Myometrial cell (primary cell): ENCODE measurements around the gene PNISR. TPM values are rescaled to one million over a fixed set of nuclear protein-coding genes. Genes with fewer than 3 reads are reported as not detected.

ENCODE experiments used
- total RNA-seq: library from RNA; depleted of rRNA; stranded (reverse); fragments of >200 nt; gene quantifications from 2 replicates; pipeline ENCODE4 v1.2.3, GENCODE V29; 2015

PNISR gene, protein sequence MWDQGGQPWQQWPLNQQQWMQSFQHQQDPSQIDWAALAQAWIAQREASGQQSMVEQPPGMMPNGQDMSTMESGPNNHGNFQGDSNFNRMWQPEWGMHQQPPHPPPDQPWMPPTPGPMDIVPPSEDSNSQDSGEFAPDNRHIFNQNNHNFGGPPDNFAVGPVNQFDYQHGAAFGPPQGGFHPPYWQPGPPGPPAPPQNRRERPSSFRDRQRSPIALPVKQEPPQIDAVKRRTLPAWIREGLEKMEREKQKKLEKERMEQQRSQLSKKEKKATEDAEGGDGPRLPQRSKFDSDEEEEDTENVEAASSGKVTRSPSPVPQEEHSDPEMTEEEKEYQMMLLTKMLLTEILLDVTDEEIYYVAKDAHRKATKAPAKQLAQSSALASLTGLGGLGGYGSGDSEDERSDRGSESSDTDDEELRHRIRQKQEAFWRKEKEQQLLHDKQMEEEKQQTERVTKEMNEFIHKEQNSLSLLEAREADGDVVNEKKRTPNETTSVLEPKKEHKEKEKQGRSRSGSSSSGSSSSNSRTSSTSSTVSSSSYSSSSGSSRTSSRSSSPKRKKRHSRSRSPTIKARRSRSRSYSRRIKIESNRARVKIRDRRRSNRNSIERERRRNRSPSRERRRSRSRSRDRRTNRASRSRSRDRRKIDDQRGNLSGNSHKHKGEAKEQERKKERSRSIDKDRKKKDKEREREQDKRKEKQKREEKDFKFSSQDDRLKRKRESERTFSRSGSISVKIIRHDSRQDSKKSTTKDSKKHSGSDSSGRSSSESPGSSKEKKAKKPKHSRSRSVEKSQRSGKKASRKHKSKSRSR
- 20.5 and 44.1 TPM in 2 replicates for total RNA-seq

DNA sequence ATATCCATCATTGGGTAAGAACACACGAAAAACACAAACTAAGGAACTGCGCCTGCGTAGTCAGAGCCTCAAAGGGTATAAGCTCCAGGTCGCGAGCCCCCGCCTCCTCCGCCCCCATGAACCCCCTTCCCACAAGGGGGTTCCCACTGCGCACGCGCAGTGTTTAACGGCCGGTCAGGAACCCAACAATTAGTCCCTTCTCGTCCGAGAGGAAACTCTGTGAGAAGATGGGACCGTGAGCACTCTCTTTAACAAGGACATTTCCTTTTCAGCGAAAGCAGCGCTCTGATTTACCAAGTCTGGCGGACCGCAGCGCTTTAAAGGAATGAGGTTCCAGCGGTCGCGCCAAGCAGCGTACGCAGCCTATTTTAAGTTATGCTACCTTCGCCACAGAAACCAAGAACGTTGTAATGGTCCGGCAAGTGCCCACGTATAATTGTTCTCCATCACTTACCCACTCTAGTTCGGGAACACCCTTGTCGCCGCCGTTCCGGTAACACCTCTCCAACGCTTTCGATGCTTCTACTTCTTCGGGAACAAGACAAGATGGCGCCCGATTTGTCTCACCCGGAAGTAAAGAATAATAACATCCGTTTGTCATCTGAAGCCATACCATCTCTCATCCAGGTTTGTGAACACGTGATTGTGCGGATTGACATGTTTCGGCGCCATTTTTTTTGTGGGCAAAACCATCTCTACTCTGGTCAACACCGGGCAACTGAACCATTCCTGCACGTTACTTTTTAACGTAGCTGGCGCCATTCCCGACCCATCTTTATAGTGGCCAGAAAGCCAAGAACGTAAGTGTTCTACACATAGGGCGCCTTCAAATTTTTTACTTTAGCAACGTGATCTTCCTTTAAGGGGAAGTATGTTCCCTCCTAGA lies at the start of gene PNISR:
TSS of gene PNISR (minus strand) at position 548 of the 886 bp plus-strand sequence. CDS start 10,649 bp downstream, outside the sequence.

GRCh38 chr6:99393698-99394531 lies 31.2 kb downstream of the PNISR start, which contains the start of gene COQ3:
Gene COQ3 (minus strand): TSS chr6:99394195. CDS start chr6:99394179, 16 bp downstream.

DNA sequence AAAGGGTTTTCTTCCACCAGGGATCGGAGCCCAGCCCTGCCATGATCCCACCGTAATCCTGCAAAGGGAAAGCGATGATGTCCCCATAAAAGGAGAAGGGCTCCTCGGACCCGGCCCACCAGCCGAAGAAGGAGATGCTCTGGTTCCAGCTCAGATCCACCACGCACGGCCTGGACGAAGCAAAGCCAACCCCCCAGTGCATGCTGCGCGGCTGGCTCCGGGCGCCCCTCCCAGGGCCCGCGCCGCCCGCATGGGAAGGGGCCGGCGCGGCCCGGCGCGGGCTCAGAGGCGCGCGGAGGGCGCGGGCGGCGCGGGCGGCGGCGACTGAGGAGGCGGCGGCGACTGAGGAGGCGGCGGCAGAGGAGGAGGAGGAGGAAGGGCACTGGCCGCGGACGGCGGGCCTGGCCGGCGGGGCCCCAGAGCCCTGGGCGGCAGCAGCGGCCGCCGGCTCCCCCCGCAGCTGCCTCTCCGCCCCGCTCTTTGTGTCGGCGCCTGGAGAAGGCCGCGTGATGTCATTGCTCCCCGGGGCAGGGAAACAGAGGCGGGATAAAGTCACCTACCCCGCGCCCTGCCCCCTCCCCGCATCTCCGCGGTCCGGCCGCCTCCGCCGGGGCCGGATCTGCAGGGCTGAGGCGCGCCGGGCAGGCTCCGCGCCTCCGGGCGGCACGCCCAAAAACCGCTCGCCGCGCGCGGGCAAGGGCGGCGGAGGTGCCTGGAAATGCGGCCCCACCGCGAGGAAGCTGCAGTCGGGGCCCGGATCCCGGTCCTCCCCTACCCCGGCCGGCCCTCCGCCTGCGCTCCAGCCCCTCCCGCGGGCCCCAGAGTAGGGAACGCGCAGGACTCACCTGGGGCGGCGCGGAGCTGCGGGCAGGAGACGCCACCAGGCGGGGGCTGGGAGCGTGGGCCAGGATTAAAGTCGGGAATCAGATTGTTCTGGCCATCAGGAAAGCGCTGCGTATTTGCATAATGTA lies 75.7 kb downstream of the PNISR start, which contains the start of gene FAXC:
TSS of gene FAXC (minus strand) at position 504 of the 971 bp plus-strand sequence. CDS start at position 202, 302 bp downstream.

Other genes starting within 250 kb of the PNISR start
- gene FAXC, start 75.6 kb downstream of the PNISR start, total RNA-seq, result 1.9 and 8.6 TPM in 2 replicates
- 14.4 and 24.2 TPM in 2 replicates for gene COQ3, start 31.1 kb downstream of the PNISR start, total RNA-seq
- gene USP45, start 90.1 kb upstream of the PNISR start, total RNA-seq, result 9.8 and 23.9 TPM in 2 replicates
- gene CCNC, start 143.4 kb upstream of the PNISR start, total RNA-seq, result 83.3 and 91.6 TPM in 2 replicates
- gene PRDM13, start 181.5 kb upstream of the PNISR start, total RNA-seq, result not detected in 2 replicates